Nephron (organoid): ENCODE results near the gene RPL7A.
"Not testable (repeated sequence)": the region's sequence is repeated elsewhere in the genome, so short reads cannot be mapped to it uniquely, and the experiment has no call there.

Experiments
- H3K27ac Mint-ChIP-seq, 3 experiments: 2 replicates each; pipeline ENCODE4 v1.8.0; 2020; ENCODE audit warnings: mixed read lengths in 3 of 3, mild to moderate bottlenecking in 2 of 3, moderate library complexity in 1 of 3
- H3K27me3 Mint-ChIP-seq: 2 replicates; pipeline ENCODE4 v1.8.0; 2021; ENCODE audit warnings: low read depth, mild to moderate bottlenecking, moderate library complexity, mixed read lengths
- H3K36me3 Mint-ChIP-seq: 2 replicates; pipeline ENCODE4 v1.8.0; 2020; ENCODE audit warnings: low read depth, mixed read lengths
- H3K4me1 Mint-ChIP-seq: 2 replicates; pipeline ENCODE4 v1.8.0; 2020; ENCODE audit warnings: mixed read lengths
- H3K4me3 Mint-ChIP-seq, 3 experiments: 2 replicates each; pipeline ENCODE4 v1.8.0; 2020; ENCODE audit warnings: mild to moderate bottlenecking in 3 of 3, mixed read lengths in 3 of 3, moderate library complexity in 2 of 3
- H3K9me3 Mint-ChIP-seq: 2 replicates; pipeline ENCODE4 v1.8.0; 2020; ENCODE audit warnings: mixed read lengths
- CTCF ChIP-seq, 3 experiments: fragments of 200-600 bp; sonication (generic); IDR thresholded peaks; one replicate each; pipeline ENCODE4 v1.5.0; 2021; ENCODE audit warnings: antibody characterized with exemption in 3 of 3; ENCODE audit not compliant: unreplicated experiment in 3 of 3

RPL7A gene

GRCh38 chr9:133323991-133324703 is 23.9 kb upstream of the RPL7A start:
- H3K4me1 Mint-ChIP-seq, result no peaks in the 10 kb centered on the region
- H3K27me3 Mint-ChIP-seq, result peaks cover 9% of the 10 kb centered on the region
- H3K36me3 Mint-ChIP-seq, result peaks cover 23% of the 10 kb centered on the region
- H3K9me3 Mint-ChIP-seq, result peaks cover 10% of the 10 kb centered on the region
- no peak for TF ChIP-seq CTCF (IDR thresholded peaks at IDR 0.05; ENCODE audit: unreplicated experiment in 3 of 3)
- no peak overlapping the region for H3K4me3 Mint-ChIP-seq
- H3K27ac Mint-ChIP-seq, result no peak overlapping the region

GRCh38 chr9:133327021-133327420 is 21.0 kb upstream of the RPL7A start:
- not testable (repeated sequence) for H3K4me1 Mint-ChIP-seq, H3K27ac Mint-ChIP-seq, H3K4me3 Mint-ChIP-seq, H3K27me3 Mint-ChIP-seq
- peaks cover 42% of the 10 kb centered on the region for H3K36me3 Mint-ChIP-seq
- peaks cover 10% of the 10 kb centered on the region for H3K9me3 Mint-ChIP-seq

DNA sequence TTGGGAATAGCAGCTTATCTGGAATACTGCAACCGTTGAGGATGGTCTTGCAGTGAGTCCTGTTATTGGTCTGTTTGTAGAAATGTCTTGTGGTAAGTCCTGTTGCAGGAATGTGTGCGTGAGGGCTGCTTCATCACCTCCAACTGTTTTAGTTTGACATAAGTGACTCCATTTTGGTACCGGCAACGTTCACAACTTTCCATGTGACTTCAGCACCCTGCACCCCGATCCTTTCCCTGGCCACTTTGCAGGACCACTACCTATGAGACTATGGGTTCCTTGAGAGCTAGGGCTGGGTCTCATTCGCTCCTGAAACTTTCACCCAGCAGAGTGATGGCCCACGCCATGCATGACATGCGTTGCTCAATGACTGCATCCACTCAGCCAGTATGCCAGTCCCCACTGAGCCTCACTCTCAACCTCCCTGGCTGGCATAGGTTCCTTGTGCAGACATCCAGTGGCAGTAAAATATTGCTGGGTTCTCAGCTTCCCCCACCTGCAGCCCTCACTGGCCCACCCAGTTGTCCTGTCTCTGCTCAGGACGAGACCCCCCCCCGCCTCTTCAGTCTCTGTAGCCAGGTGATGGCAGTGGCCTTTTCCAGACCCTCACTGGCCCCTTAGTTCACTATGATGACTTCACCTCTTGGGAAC is 20.1 kb upstream of the RPL7A start:
- Mint-ChIP-seq H3K4me1 (no peaks in the 10 kb centered on the region), H3K9me3 (peaks cover 10% of the 10 kb centered on the region), H3K27ac (no peak overlapping the region), H3K36me3 (peaks cover 52% of the 10 kb centered on the region), H3K27me3 (peaks cover 5% of the 10 kb centered on the region), H3K4me3 (no peak overlapping the region)
- no peak for TF ChIP-seq CTCF (IDR thresholded peaks at IDR 0.05; ENCODE audit: unreplicated experiment in 3 of 3)

DNA sequence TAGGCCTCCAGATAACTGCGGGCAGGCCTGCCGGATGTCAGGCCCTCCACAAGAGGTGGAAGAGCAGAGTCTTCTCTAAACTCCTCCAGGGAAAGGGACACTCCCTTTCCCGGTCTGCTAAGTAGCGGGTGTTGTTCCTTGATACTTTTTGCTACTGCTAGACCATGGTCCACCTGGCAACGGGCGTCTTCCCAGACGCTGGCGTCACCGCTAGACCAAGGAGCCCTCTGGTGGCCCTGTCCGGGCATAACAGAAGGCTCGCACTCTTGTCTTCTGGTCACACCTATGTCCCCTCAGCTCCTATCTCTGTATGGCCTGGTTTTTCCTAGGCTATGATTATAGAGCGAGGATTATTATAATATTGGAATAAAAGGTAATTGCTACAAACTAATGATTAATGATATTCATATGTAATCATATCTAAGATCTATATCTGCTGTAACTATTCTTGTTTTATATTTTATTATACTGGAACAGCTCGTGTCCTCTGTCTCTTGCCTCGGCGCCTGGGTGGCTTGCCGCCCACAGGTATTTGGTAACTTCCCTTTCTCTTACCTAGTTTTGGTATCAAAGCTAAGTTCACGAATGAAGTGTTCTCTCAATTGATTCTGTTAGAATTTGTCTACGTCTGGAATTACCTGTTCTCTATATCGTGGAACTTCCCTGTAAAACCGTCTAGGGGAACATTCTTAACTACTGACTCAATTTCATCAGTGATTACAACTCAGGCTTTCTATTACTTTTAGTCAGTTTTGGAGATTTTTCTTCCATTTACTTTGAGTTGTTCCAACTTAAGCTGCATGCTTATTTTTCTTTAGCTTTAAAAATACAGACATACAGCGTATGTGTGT is 18.5 kb upstream of the RPL7A start:
- not testable (repeated sequence) for H3K9me3 Mint-ChIP-seq, H3K27ac Mint-ChIP-seq, H3K4me1 Mint-ChIP-seq, H3K27me3 Mint-ChIP-seq, H3K4me3 Mint-ChIP-seq
- H3K36me3 Mint-ChIP-seq, result peaks cover 58% of the 10 kb centered on the region
- peak; percentile 47 to 64 (median 56) for TF ChIP-seq CTCF (IDR thresholded peaks at IDR 0.05; ENCODE audit: unreplicated experiment in 3 of 3)

GRCh38 chr9:133331221-133331620 is 16.8 kb upstream of the RPL7A start:
- Mint-ChIP-seq H3K27ac (no peak overlapping the region), H3K27me3 (no peaks in the 10 kb centered on the region), H3K4me3 (no peak overlapping the region), H3K4me1 (peaks cover 11% of the 10 kb centered on the region), H3K9me3 (no peaks in the 10 kb centered on the region), H3K36me3 (peaks cover 56% of the 10 kb centered on the region)
- no peak for TF ChIP-seq CTCF (IDR thresholded peaks at IDR 0.05; ENCODE audit: unreplicated experiment in 3 of 3)

GRCh38 chr9:133331641-133332380 is 16.2 kb upstream of the RPL7A start:
- Mint-ChIP-seq H3K27me3 (no peaks in the 10 kb centered on the region), H3K36me3 (peaks cover 56% of the 10 kb centered on the region)

More at GRCh38 chr9:133331641-133332380, 16.2 kb upstream of the RPL7A start:
- peak overlapping the region in 2 of 3 experiments; percentile 19 to 22 for H3K4me3 Mint-ChIP-seq
- H3K9me3 Mint-ChIP-seq, result no peaks in the 10 kb centered on the region
- peaks cover 14% of the 10 kb centered on the region for H3K4me1 Mint-ChIP-seq
- H3K27ac Mint-ChIP-seq, result no peak overlapping the region
- TF ChIP-seq CTCF (IDR thresholded peaks at IDR 0.05; ENCODE audit: unreplicated experiment in 3 of 3), result no peak
